ENCODE data around the gene STXBP2. TPM values are rescaled to one million over a fixed set of nuclear protein-coding genes. Genes with fewer than 3 reads are reported as not detected.
A peak's percentile ranks its signal among the peaks of the same experiment; 100 is the strongest.

STXBP2 gene
- total RNA-seq, 1 donor from 2014 or later: 12.7 TPM

DNA sequence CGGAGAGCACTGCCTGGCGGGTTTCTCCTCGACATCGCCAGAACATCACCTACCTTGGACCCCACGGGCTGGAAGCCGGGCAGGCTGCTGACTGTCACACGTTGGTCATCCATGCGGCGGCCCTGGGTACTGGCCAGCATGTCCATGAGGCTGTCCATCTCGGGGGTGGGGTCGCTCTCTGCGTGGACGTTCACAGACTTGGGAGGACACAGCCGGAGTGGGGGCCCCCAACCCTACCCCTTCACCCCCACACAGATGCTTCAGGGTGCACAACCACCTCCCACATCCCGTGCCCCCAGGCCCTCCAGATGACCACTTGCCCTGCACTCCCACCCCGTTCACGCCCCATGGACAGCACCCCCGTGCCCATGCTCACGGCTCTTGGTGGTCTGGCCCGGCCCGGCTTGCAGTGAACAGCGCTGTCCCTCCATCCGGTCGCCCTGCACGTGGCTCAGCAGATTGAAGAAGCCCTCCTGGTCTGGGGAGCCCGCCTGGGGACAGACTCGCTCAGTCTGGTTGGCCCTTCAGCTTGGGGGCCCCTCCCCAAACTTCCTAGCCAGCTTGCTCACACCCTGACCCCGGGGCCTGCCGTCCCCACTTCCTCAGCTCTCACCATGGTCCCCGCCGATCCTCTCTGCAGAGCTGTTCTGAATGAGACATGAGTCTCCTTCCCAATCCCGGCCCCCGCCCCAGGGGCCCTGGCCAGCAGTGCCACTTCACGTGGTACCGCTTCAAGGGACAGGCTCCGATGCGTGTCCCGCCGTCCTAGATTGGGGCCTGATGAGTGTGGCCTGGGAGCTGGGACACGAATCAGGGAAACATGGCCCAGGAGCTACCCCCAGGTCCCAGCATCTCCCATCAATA lies 4.3 kb upstream of the STXBP2 start:
- TF ChIP-seq, protein P1, sequence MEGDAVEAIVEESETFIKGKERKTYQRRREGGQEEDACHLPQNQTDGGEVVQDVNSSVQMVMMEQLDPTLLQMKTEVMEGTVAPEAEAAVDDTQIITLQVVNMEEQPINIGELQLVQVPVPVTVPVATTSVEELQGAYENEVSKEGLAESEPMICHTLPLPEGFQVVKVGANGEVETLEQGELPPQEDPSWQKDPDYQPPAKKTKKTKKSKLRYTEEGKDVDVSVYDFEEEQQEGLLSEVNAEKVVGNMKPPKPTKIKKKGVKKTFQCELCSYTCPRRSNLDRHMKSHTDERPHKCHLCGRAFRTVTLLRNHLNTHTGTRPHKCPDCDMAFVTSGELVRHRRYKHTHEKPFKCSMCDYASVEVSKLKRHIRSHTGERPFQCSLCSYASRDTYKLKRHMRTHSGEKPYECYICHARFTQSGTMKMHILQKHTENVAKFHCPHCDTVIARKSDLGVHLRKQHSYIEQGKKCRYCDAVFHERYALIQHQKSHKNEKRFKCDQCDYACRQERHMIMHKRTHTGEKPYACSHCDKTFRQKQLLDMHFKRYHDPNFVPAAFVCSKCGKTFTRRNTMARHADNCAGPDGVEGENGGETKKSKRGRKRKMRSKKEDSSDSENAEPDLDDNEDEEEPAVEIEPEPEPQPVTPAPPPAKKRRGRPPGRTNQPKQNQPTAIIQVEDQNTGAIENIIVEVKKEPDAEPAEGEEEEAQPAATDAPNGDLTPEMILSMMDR (IDR thresholded peaks at IDR 0.05): no peak
- TF ChIP-seq EZH2 (IDR thresholded peaks at IDR 0.05) (no peak), EZH2phosphoT487 (IDR thresholded peaks at IDR 0.05) (no peak)
- no peak for DNase-seq (ENCODE audit: low spot score)
- no peaks in the 10 kb centered on the region for H3K9me3 ChIP-seq (ENCODE audit: low read depth)
- peaks cover 32% of the 10 kb centered on the region for H3K4me1 Mint-ChIP-seq
- H3K4me3 ChIP-seq: no peak overlapping the region
- H3K4me1 ChIP-seq: peaks cover 5% of the 10 kb centered on the region
- H3K9ac ChIP-seq: no peak overlapping the region
- no peaks in the 10 kb centered on the region for H3K36me3 ChIP-seq
- H3F3A ChIP-seq (ENCODE audit: low read depth): peaks cover 12% of the 10 kb centered on the region
- H2AFZ ChIP-seq (replicated peaks): no peak overlapping the region
- no peak overlapping the region for H3K27ac Mint-ChIP-seq
- no peak overlapping the region for H3K4me3 Mint-ChIP-seq
- H3K9me3 Mint-ChIP-seq: no peaks in the 10 kb centered on the region
- peaks cover 6% of the 10 kb centered on the region for H4K20me1 ChIP-seq (ENCODE audit: low read depth)
- H3K4me2 ChIP-seq: no peak overlapping the region
- peaks cover 26% of the 10 kb centered on the region for H3K27me3 ChIP-seq
- H3K79me2 ChIP-seq (ENCODE audit: low read depth): peaks cover 43% of the 10 kb centered on the region
- peaks cover 6% of the 10 kb centered on the region for H3K36me3 Mint-ChIP-seq
- H3K27me3 Mint-ChIP-seq (ENCODE audit: insufficient read depth, low read depth): peaks cover 19% of the 10 kb centered on the region
- no peak overlapping the region for H3K27ac ChIP-seq

DNA sequence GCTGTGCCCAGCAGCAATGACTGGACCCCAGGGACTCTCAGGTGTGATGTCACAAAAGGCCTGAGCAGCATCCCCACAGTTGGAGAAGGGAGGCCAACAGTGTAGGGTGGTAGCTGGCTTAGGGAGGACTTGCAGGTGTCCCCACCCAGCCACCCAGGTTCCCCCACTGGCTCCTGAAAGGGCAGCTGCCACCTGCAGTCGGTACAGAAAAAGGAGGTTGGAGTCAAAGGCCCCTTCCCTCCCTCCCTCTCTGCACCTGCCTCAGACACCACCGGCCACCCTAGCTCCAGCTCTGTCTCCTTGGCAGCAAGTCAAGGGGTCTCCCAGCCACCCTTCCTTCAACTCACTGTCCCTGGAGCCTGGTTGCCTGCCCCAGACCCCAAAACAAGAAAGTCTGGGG lies 3.2 kb upstream of the STXBP2 start, which contains the start of gene PCP2:
PCP2 (minus strand) TSS at position 22 of the 400 bp plus-strand sequence. CDS start 262 bp downstream, outside the sequence.
- no peak for DNase-seq (ENCODE audit: low spot score)
- H3K27me3 Mint-ChIP-seq (ENCODE audit: insufficient read depth, low read depth): peaks cover 16% of the 10 kb centered on the region
- Histone ChIP-seq H3K9me3 (ENCODE audit: low read depth) (no peaks in the 10 kb centered on the region), H3K79me2 (ENCODE audit: low read depth) (peaks cover 32% of the 10 kb centered on the region), H3K27ac (no peak within 1 kb of the TSS), H3K4me1 (peaks cover 5% of the 10 kb centered on the region), H3F3A (ENCODE audit: low read depth) (peaks cover 12% of the 10 kb centered on the region), H3K36me3 (no peaks in the 10 kb centered on the region), H4K20me1 (ENCODE audit: low read depth) (no peaks in the 10 kb centered on the region), H2AFZ (replicated peaks) (no peak within 1 kb of the TSS), H3K9ac (no peak within 1 kb of the TSS), H3K4me2 (no peak within 1 kb of the TSS), H3K27me3 (peaks cover 26% of the 10 kb centered on the region), H3K4me3 (no peak within 1 kb of the TSS)
- TF ChIP-seq EZH2 (IDR thresholded peaks at IDR 0.05) (no peak), EZH2phosphoT487 (IDR thresholded peaks at IDR 0.05) (no peak)
- TF ChIP-seq, protein P1 (IDR thresholded peaks at IDR 0.05): no peak
- H3K4me1 Mint-ChIP-seq: peaks cover 23% of the 10 kb centered on the region
- H3K9me3 Mint-ChIP-seq: no peaks in the 10 kb centered on the region
- H3K27ac Mint-ChIP-seq: peak within 1 kb of the TSS; percentile 53
- H3K4me3 Mint-ChIP-seq: peak within 1 kb of the TSS; percentile 3
- peaks cover 6% of the 10 kb centered on the region for H3K36me3 Mint-ChIP-seq

DNA sequence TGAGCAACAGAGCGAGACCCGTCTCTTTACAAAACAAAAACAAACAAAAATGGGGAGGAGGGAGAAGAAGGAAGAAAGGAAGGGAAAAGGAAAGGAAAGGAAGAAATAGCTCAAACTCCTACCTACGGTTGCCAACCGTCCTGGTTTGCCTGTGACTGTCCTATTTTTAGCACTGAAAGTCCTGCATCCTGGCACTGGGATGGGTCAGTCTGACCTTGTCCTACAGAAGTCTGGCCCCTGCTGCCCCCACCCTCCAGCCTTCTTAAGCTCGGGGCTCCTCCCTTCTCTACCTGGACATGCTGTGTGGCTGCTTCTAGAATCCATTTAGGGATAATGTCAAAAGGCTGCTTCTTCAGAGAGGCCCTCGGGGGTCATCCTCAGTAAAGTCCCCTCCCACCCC lies 1.2 kb upstream of the STXBP2 start:
- H4K20me1 ChIP-seq (ENCODE audit: low read depth): no peaks in the 10 kb centered on the region
- no peak overlapping the region for H3K27ac ChIP-seq
- Mint-ChIP-seq H3K27me3 (ENCODE audit: insufficient read depth, low read depth) (peaks cover 23% of the 10 kb centered on the region), H3K36me3 (no peaks in the 10 kb centered on the region), H3K9me3 (no peaks in the 10 kb centered on the region), H3K4me1 (peaks cover 4% of the 10 kb centered on the region), H3K4me3 (peak overlapping the region; percentile 42), H3K27ac (no peak overlapping the region)
- H2AFZ ChIP-seq (replicated peaks): no peak overlapping the region
- H3K9ac ChIP-seq: no peak overlapping the region
- H3K79me2 ChIP-seq (ENCODE audit: low read depth): peaks cover 15% of the 10 kb centered on the region
- peaks cover 22% of the 10 kb centered on the region for H3F3A ChIP-seq (ENCODE audit: low read depth)
- H3K36me3 ChIP-seq: no peaks in the 10 kb centered on the region
- no peaks in the 10 kb centered on the region for H3K9me3 ChIP-seq (ENCODE audit: low read depth)
- peaks cover 26% of the 10 kb centered on the region for H3K27me3 ChIP-seq
- H3K4me1 ChIP-seq: peaks cover 1% of the 10 kb centered on the region
- TF ChIP-seq EZH2 (IDR thresholded peaks at IDR 0.05) (no peak), EZH2phosphoT487 (IDR thresholded peaks at IDR 0.05) (no peak)
- TF ChIP-seq, protein P1 (IDR thresholded peaks at IDR 0.05): no peak
- DNase-seq (ENCODE audit: low spot score): no peak
- H3K4me2 ChIP-seq: no peak overlapping the region
- H3K4me3 ChIP-seq: no peak overlapping the region
